RPMI7951 (cell line): ENCODE measurements around the gene MBTPS1. TPM values are rescaled to one million over a fixed set of nuclear protein-coding genes. Genes with fewer than 3 reads are reported as not detected.
"Not testable (repeated sequence)": the region's sequence is repeated elsewhere in the genome, so short reads cannot be mapped to it uniquely, and the experiment has no call there.

ENCODE experiments used
- DNase-seq: peaks from one replicate; pipeline ENCODE4 v3.0.0-alpha.2; 2012; ENCODE audit warnings: low read depth
- total RNA-seq: library from RNA; depleted of rRNA; stranded (reverse); fragments of >200 nt; shearing (Covaris generic); gene quantifications from 2 replicates; pipeline ENCODE4 v1.2.3, GENCODE V29; 2014

The MBTPS1 gene
- total RNA-seq, 1 experiment from 2014 or later, result 38.6 TPM

DNA sequence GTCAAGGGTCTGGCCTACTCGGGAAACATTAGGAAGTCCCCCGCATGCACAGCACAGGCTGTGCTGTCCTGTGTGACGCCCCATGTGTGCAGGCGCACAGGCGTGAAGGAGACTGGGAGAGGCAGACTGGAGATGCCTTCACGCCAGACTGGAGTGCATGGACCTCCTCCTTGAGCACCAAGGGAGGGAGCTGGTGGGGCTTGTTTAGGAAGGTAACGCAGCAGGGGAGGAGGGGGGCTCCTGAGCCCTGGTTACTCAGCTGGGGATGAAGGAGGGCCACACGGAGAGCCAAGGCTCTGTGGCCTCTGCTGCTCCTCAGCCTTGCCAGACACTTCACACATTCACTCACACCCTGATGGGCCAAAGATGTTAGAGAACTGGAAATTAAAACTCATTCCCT is 20.5 kb upstream of the MBTPS1 start:
- DNase-seq, result no peak

DNA sequence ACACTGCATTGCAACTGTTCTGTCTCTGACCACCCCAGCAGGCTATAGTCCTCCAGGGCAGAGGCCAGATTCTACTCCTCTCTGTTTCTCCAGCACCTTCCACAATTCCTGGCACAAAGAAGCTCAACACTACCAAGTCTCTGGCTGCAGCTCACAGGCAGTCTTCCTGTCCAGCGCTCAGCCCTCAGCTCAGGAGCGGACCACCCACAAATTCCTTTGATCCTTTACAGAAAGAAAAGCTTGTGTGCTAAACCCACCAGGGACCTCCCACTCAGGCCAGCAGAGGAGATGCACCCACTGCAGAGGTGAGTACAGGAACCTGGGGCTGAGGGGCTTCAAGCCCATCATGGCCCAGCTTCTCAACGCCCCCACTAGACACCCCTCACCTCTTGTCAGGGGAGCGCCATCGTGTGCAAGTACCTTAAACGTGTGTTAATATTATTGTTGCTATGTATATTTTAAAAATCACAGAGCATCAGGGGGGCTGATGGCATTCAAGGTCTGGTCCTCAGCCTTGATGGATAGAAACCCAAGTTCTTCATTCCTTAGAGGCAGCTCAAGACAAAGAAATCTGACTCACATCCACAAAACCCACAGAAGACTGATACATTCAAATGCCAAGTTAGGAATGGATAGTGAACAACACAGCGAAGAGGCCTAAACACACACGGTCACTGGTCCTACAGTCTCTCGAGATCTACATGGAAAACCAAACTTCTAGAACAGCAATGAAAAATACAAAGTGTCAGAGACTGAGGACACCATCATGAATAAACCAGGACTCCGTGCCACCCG is 19.8 kb upstream of the MBTPS1 start:
- DNase-seq, result no peak

DNA sequence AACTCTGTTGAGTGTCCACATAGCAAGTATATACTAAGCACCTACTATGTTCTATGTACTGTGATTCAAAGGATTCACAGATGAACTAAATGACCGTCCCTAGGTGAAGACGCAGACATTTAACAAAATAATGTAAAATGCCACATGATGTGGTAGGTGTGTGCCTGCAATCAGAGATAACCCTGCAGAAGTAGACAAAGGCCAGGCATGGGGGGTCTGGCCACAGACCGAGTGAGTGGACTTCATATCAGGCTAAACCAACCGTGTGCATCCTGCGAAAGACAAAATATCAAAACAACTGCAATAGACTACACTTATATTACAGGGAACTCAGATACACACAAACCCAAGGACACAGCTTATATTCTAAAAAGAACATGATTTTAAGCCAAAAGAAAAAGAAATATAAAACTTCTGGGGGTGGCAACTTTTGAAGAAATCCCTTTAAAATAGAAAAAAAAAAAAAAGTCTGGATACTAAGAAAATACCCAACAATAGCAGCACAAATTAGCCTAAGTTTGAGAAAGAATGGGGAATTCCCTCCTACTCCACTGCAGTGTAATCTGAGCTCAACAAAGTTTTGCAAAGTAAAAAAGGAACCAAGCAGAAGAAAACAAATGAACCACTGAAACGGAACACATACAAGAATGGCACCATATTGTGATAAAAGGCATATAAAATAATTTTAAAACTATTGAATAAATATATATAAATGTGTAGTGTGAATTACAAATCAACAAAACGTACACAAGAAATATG is 16.0 kb upstream of the MBTPS1 start:
- DNase-seq, result no peak

DNA sequence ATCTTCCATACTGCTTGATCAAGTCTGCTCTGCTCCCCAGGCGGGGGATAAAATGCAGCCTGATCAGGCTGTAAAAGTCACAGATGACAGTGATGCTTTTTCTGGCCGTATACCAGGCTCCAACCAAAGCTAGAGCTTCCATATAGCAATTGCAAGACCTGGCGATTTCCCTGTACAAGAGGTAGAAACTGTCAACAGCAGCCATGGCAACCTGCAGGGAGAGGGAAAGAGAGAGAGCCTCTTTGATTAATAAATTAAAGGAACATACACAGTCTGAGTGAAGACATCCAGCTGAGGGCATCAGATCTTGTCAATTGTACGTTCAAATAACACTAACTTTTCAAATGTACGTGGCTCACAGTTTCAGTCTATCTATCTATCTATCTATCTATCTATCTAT is 14.4 kb upstream of the MBTPS1 start:
- no peak for DNase-seq

DNA sequence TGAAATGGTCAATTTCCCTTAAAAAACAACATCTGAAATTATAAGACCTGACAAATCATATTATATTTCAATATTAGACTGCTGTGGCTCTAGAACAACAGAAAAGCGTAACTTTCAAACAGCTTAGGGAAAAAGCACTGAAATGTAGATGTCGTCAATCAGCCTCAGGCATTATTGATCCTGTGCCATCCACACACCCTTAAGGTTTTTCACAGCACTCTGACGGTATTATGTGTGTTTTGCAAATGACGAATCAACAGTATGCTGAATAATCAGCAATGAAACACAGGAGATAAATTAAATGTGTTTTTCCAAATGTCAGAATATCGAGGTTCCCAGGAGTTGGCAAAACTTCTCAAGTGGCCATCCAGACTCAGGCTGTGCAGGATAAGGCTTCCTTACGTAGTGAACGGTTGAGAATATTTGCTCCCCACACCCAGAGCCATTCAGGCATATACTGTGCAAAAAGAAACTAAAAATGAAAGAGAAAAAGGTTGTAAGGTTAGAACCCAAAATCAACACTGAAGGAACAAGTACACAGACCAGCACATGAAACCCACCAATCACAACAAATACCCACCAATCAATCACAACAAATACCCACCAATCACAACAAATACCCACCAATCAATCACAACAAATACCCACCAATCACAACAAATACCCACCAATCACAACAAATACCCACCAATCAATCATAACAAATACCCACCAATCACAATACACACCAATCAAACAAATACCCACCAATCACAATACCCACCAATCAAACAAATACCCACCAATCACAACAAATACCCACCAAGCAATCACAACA is 7.7 kb upstream of the MBTPS1 start:
- DNase-seq, result no peak

DNA sequence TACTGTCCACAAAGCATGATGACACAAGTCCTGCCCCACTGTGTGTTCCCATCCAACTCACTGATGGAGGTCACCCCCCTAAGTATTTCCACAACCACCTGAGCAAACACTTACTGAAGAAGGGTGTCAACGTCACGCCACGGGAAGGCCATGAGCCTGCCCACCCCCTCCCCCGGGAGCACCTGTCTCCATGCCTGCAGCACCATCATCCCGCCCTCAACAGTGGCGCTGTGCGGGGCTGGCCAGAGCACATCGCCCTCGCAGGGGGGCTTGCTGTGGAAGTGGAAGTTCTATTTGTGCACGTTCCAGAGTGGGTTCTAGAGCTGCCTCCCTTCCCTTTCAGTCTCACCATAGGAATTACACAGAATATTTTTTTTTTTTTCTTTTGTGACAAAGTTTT is 4.3 kb upstream of the MBTPS1 start:
- DNase-seq, result no peak

DNA sequence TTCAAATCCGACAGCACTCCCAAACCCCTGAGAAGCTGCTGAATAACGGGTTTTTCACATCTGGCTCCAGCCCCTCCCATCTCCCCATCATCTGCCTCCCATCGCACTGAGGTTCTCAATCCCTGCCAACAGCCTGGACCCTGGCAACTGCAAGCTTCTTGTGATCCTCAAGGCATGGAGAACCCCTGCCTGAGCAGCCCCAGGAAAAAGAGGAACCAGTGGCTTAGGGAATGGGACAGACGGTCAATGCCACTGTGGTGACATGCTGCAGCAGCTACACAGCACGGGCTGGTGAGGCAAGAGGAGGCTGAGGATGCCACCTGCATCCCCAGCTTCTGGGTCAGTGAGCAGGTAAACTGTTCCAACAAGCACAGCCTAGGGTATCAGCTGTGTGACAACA is 3.3 kb upstream of the MBTPS1 start:
- no peak for DNase-seq

DNA sequence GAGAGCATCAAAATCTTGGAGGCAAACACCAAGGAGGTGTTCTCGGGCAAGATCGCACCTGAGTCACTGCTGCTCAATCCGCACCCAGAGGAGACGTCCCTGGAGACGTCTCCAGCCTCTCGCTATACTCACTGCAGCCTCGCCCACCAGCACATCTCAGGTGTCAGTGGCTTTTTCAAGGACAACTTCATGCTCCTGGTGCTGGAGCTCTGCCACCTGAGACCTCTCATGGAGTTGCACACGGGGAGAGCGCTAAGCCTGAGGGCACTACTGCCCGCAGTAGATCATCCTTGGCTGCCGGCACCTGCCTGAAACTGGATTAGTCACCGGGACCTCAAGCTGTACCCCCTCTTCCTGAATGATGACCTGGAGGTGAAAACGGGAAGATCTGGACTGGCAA is 2.6 kb upstream of the MBTPS1 start:
- DNase-seq, result no peak

DNA sequence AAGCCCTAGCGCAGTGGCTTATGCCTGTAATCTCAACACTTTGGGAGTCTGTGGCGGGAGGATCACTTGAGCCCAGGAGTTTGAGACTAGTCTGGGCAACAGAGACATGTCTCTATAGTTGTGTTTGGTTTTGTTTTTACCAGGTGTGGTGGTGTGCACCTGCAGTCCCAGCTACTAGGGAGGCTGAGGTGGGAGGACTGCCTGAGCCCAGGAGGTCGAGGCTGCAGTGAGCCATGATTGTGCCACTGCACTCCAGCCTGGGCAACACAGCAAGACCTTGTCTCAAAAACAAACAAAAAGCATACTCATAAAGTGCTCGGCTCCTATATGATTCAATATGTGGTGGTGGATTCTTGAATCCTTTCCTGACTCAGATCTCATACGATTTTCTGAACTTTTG is 1.6 kb upstream of the MBTPS1 start:
- not testable (repeated sequence) for DNase-seq

DNA sequence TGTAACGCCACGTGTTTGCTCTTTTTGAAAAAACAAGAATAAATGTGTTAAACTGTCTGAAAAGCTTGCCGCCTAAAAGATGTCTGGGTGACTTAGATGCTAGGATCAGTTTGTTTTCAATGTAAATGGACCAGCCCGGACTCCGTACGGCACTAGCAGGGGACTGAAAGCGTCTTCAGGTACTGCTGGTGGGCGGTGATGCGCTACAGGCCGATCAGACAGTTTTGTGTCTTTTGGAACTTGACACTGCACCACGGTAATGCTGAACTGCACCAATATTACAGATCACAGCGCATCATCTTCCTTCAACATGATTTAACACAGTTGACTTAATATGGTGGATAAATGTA is 727 bp upstream of the MBTPS1 start:
- DNase-seq, result no peak

DNA sequence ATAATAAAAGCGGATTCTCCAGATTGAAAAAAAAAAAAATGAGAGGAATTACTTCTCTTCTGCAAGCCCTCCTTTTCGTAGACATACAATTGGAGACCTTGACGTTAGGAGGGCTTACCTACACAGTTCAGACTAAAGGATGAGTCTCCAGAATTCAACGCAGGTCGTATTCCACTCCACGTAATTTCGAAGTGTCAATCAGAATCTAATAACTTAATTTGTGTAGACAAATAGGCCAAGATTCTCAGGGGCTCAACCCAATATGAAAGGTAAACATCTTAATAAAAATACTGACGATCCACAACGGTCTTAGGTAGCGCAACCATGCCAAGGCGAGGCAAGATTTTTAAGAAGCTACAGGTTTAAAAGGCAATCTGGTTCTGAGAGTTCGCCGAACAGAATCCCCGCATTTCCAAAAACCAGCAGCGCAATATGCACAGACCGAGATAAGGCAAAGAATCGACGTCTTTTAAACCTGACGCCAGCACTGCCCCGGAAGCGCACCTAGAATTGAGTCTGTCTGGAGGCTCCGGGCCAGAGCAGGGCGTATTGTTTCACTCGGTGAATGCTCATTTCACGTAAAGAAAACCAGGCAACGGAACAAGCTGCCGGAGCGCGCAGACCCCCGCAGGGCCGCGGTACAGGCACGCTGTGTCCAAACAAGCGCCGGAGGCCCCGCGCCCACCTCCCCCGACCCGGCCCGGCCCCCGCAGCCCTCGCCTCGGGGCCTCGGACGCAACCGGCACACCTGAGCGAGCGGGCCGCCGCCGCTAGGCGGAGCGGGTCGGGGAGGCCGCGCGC is 623 bp downstream of the MBTPS1 start:
- peak; percentile 39 for DNase-seq

DNA sequence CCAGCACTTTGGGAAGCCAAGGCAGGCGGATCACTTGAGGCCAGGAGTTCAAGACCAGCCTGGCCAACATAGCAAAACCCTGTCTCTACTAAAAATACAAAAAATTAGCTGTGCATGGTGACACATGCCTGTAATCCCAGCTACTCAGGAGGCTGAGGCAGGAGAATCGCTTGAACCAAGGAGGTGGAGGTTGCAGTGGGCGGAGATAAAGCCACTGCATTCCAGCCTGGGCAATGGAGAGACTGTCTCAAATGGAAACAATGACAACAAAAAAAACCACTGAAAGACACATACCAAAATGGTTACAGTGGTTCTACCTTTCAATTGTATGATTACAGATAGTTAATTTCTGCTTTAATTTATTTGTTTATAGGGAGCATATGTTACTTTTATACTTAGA is 4.8 kb downstream of the MBTPS1 start:
- not testable (repeated sequence) for DNase-seq

DNA sequence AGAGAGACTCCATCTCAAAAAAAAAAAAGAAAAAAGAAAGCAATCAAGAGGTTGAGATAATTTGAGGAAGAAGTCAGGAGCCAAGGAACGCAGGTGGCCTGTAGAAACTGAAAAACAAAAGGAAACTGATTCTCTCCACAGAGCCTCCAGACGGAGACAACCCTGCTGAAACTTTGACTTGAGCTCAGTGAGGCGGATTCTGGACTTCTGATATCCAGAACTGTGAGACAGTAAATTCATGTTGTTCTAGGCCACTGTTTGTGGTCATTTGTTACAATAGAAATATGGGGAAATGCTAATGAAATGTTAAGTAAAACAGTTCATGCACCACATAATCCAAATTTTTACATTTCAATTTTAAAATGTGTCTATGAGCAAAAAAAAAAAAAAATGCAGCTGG is 5.2 kb downstream of the MBTPS1 start:
- DNase-seq, result no peak

DNA sequence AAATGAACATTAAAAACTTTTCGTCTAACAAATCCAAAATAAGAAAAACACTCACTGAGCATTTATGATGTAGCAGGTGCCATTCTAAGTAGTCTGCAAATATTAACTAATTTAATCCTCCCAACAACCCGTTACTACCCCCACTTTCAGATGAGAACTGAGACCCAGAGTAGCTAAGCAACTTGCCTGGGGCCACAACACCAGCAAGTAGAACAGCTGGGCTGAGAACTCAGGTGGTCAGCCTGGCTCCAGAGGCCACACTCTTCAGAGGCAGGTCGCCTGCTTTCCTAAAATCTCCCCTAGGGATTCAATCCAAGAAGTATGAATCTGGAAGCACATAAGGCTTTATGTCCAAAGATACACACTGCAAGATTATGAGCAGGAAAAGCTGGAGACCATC is 6.2 kb downstream of the MBTPS1 start:
- DNase-seq, result no peak

DNA sequence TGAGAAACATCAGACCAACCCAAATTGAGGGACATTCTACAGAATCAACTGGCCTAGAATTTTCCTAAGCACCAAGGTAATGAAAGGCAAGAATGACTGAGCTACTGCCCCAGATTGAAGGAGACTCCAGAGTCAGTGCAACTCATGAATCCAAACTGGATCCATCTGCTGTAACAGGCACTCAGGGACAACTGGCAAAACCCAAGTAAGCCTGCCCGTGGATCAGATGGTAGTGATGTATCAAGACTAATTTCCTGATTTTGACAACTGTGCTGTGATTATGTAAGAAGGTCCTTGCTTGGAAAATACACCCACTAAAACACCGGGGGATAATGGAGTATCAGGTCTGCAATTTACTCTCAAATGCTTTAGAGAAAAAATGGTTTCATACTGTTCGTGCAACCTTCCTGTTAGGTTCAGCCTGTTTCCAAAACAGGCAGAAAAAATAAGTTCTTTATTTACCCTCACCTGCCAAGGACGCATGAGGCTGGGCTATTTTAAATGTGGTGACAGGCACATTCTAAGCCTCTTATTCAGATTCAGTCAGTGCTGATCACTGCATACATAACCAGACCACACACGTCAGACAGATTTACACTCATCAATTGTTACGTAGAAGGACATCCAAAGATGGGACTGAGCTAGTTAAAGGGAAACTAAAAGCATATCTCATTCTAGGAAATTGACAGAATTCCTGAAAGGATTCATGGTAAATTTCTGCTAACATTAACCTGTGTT is 7.0 kb downstream of the MBTPS1 start:
- no peak for DNase-seq

DNA sequence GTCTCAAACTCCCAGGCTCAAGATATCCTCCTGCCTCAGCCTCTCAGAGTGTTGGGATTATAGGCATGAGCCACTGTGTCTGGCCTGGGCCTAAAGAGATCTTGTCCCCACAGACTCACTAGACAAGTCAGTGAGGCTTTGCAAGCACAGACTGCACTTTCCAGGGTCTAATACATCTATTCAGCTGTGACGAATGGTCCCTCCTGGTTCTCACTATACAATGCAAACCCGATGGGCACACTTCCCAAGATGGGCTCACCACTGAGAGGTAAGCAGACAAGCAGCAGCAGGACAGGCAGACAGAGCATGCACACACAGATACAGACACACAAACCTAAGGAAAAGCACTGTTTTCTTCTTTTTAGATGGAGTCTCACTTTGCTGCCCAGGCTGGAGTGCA is 8.8 kb downstream of the MBTPS1 start:
- DNase-seq, result no peak

DNA sequence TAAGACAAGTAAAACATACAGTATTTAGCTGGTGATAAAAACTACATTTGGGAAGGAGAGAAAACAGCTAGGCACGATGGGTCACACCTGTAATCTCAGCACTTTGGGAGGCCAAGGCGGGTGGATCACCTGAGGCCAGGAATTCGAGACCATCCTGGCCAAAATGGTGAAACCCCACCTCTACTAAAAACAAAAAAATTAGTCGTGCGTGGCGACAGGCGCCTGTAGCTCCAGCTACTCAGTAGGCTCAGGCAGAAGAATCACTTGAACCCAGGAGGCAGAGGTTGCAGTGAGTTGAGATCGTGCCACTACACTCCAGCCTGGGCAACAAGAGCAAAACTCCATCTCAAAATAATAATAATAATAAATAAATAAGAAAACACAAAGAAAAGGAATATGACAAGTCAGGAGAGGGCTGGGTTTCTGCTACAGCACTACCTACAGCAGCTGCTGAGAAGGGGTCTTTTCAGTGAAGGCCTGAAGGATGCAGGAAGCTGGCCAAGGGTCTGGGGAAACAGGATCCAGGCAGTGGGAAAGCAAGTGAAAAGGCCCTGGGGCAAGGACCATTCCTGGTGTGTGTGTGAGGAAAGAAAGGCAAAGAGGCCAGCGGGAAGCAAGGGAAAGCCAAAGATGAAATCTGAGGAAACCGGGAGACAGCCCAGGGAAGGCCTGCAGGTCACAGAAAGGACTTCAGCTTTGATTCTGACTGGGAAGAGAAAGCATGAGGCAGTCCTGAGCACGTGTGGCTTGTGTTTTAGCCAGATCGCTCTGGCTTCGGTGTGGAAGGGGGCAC is 10.6 kb downstream of the MBTPS1 start:
- no peak for DNase-seq

DNA sequence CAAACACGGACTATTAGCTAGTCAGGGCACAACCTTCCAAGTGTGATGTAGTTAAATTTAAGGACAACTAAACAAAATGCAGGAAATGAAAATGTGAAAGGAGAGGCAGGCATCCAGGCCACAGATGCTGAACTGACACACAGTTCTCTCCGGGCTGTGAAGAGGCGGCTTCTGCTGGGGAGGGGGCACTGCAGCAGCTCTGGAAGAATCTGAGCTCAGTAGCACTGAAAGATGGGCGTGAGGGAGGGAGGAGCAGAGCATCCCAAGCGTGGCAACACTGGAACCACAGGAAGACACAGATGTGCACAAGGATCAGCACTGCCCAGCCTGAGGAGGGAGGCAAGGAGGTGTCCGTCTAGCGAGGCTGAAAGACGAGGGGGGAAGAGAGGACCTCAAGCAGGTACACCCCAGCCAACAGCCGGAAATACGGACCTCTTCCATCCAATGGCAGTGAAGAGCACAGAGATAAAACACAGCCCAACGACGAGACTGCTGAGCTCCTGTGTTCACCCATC is 11.4 kb downstream of the MBTPS1 start:
- no peak for DNase-seq

DNA sequence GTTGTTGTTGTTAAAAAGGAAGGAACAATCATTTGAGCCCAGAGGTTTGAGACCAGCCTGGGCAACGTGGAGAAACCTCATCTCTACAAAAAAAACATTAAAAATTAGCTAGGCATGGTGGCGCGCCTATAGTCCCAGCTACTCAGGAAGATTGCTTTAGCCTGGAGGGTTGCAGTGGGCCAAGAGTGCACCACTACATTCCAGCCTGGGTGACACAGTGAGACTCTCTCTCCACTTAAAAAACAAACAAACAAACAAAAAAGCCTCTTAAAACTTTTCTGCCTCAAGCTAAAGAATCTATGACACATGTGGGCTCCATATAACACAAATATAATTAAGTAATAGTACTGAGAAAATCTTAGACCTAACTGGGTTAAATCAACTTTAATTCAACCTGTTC is 12.5 kb downstream of the MBTPS1 start:
- DNase-seq, result no peak

DNA sequence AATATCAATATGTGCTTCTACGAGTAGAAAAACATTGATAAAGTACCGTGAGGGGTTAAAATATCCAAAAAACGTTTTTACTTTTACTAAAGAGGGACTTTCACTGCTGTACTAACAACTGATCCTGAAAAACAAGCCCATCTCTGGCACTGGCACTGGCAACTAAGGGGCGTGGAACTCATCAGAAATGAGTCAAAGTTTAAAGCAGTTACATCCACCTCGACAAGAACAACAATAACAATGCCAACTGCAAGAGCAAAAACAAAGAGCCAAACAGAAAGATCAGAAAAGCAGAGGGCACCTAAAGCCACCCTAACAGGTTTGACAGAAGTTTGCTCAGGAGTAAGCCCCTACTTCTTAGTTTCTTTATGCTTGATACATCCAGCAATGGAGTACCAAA is 13.1 kb downstream of the MBTPS1 start:
- no peak for DNase-seq
